Upper lobe of right lung (tissue), 1 donor: ENCODE data around the gene PGBD5. TPM values are rescaled to one million over a fixed set of nuclear protein-coding genes. Genes with fewer than 3 reads are reported as not detected.

Experiments
- ATAC-seq: fragments of 200-7000 bp; cut with Tn5 transposase; one replicate; pipeline ENCODE4 v1.9.1; 2020; ENCODE audit warnings: mild to moderate bottlenecking, moderate library complexity
- DNase-seq: peaks from one replicate; pipeline ENCODE4 v3.0.0-alpha.2; 2020
- H3K27ac ChIP-seq: fragments of 200-600 bp; one replicate; pipeline ENCODE4 v1.8.0; 2022
- H3K27me3 ChIP-seq: fragments of 200-600 bp; one replicate; pipeline ENCODE4 v1.8.0; 2022; ENCODE audit warnings: mild to moderate bottlenecking
- H3K36me3 ChIP-seq: fragments of 200-600 bp; one replicate; pipeline ENCODE4 v1.8.0; 2022
- H3K4me1 ChIP-seq: fragments of 200-600 bp; one replicate; pipeline ENCODE4 v1.8.0; 2022
- H3K4me3 ChIP-seq: fragments of 200-600 bp; one replicate; pipeline ENCODE4 v1.8.0; 2022; ENCODE audit warnings: mild to moderate bottlenecking
- H3K9me3 ChIP-seq: fragments of 200-600 bp; one replicate; pipeline ENCODE4 v1.8.0; 2022
- CTCF ChIP-seq: fragments of 200-600 bp; IDR thresholded peaks from one replicate; pipeline ENCODE4 v1.8.0; 2022; ENCODE audit warnings: antibody characterized with exemption
- intact Hi-C: fragments of 100-400 bp; cut with DNase I; formaldehyde crosslinking; loops from one replicate; pipeline ENCODE4 v1.11.0; 2022
- total RNA-seq: library from RNA; stranded (reverse); fragmentation: NEBNext Ultra II Directional; extraction: Animal tissue kit (Norgen Biotek cat#: 25700); gene quantifications from one replicate; pipeline ENCODE4 v1.2.1, GENCODE V29; 2021
- donor health status: DM: no; HTN: yes; CAD: no; lungs with severe emphysema.

PGBD5 gene
- total RNA-seq, 1 donor from 2014 or later: 5.1 TPM

DNA sequence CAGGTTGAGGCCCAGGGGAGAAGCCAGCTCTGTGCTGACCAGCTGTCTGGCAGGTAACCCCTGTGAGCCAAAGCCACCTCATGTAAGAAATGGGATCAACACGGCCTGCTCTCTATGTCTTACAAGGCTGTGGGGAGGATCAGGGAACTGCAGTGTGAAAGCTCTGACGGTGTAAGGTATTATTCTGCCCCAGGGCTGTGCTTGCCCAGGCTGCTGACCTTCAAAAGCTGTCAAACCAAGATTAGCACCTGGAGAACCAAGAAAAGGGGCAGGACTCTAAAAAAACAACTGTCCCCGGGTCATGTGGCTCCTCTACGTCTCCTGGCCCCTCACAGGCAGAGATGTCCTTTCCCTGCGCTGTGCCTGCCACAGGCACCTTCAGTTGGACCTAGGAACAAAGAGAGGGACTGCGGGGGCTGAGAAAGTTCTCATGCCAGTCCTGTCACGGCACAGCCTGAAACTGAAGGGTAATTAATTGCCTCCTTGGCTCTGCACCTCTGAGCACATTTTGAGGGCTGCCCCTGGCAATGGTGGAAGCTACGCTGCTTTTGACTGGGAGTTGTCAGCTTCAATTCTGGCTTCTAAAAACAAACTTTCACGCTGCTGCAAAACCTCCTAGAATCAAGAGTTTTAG is 77.6 kb downstream of the PGBD5 start:
- intact Hi-C loops: no loop called here
- no peak overlapping the region for H3K4me3 ChIP-seq
- no peaks in the 10 kb centered on the region for H3K9me3 ChIP-seq
- no peak overlapping the region for H3K27ac ChIP-seq
- no peaks in the 10 kb centered on the region for H3K27me3 ChIP-seq
- no peak for DNase-seq
- ATAC-seq: no peak
- no peaks in the 10 kb centered on the region for H3K4me1 ChIP-seq
- H3K36me3 ChIP-seq: no peaks in the 10 kb centered on the region
- no peak for TF ChIP-seq CTCF

GRCh38 chr1:230347896-230348295 is 78.2 kb downstream of the PGBD5 start:
- DNase-seq: no peak
- no peak for ATAC-seq
- Histone ChIP-seq H3K9me3 (no peaks in the 10 kb centered on the region), H3K4me1 (no peaks in the 10 kb centered on the region), H3K4me3 (no peak overlapping the region), H3K27me3 (no peaks in the 10 kb centered on the region), H3K36me3 (no peaks in the 10 kb centered on the region), H3K27ac (no peak overlapping the region)
- no peak for TF ChIP-seq CTCF
- intact Hi-C loops: no loop called here

DNA sequence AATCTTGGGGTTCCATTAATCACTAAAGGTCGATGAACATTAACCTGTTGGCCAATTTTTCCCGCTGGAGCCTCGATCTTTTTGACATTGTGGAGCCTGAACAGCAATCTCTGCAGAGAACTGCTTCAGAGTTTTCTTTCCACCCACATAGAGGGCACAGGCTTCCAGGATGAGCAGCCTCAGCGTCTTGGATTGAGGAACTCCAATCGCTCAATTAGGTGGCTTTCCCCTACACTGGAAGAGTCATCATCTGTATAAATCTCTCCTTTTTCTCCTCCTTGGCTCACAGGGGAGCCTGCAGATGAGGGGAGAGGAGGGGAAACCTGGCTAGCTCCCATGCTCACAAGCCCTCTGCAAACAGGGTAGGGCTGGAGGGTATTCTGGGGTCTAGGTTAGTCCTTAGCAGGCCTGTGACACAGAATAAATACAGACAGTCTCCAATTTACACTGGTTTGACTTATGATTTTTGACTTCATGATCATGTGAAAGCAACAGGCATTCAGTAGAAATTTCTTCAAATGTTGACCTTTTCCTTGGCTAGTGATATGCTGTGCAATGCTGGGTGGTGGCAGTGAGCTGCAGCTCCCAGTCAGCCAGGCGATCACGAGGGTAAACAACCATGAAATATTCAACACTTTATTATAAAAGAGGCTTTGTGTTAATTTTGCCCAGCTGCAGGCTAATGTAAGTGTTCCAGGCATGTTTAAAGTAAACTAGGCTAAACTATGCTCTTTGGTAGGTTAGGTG is 80.8 kb downstream of the PGBD5 start:
- no peak for TF ChIP-seq CTCF
- H3K4me1 ChIP-seq: no peaks in the 10 kb centered on the region
- no peak overlapping the region for H3K4me3 ChIP-seq
- H3K9me3 ChIP-seq: no peaks in the 10 kb centered on the region
- H3K27me3 ChIP-seq: no peaks in the 10 kb centered on the region
- no peak overlapping the region for H3K27ac ChIP-seq
- H3K36me3 ChIP-seq: no peaks in the 10 kb centered on the region
- DNase-seq (no peak), ATAC-seq (no peak)
- intact Hi-C loops: no loop called here

- no peak for TF ChIP-seq CTCF
- no peaks in the 10 kb centered on the region for H3K36me3 ChIP-seq
- no peaks in the 10 kb centered on the region for H3K27me3 ChIP-seq
- DNase-seq (no peak), ATAC-seq (no peak)
- no peaks in the 10 kb centered on the region for H3K4me1 ChIP-seq
- no peaks in the 10 kb centered on the region for H3K9me3 ChIP-seq
- intact Hi-C loops: no loop called here
- no peak overlapping the region for H3K4me3 ChIP-seq
- H3K27ac ChIP-seq: no peak overlapping the region
Observed at GRCh38 chr1:230342699-230343098, 83.4 kb downstream of the PGBD5 start.

- H3K9me3 ChIP-seq: no peaks in the 10 kb centered on the region
- no peaks in the 10 kb centered on the region for H3K27me3 ChIP-seq
- intact Hi-C loops: no loop called here
- H3K36me3 ChIP-seq: no peaks in the 10 kb centered on the region
- no peak overlapping the region for H3K27ac ChIP-seq
- H3K4me1 ChIP-seq: no peaks in the 10 kb centered on the region
- DNase-seq (no peak), ATAC-seq (no peak)
- no peak for TF ChIP-seq CTCF
- H3K4me3 ChIP-seq: no peak overlapping the region
Observed at GRCh38 chr1:230342019-230342418, 84.1 kb downstream of the PGBD5 start.
